Skeletal muscle satellite cell (primary cell): ENCODE results near the gene GNPAT.
"Not testable (repeated sequence)": the region's sequence is repeated elsewhere in the genome, so short reads cannot be mapped to it uniquely, and the experiment has no call there.

Experiments
- H3K27me3 ChIP-seq: 2 replicates; pipeline ENCODE4 v1.7.0; 2013; ENCODE audit warnings: low read length; ENCODE audit not compliant: control insufficient read depth, insufficient read depth
- H3K36me3 ChIP-seq: 2 replicates; pipeline ENCODE4 v1.7.0; 2013; ENCODE audit warnings: mild to moderate bottlenecking, control low read depth, low read length; ENCODE audit not compliant: insufficient read depth
- H3K4me1 ChIP-seq: 2 replicates; pipeline ENCODE4 v1.7.0; 2013; ENCODE audit warnings: low read length; ENCODE audit not compliant: control insufficient read depth, insufficient read depth
- H3K4me2 ChIP-seq: 2 replicates; pipeline ENCODE4 v1.7.0; 2013; ENCODE audit warnings: mild to moderate bottlenecking, low read length
- H3K4me3 ChIP-seq: 2 replicates; pipeline ENCODE4 v1.7.0; 2013; ENCODE audit warnings: low read length
- H3K9ac ChIP-seq: 2 replicates; pipeline ENCODE4 v1.7.0; 2013; ENCODE audit warnings: mild to moderate bottlenecking, low read depth, low read length, moderate library complexity
- H3K9me3 ChIP-seq: replicated peaks from 2 replicates; pipeline ENCODE4 v1.7.0; 2013; ENCODE audit warnings: mild to moderate bottlenecking, control low read depth, low read length

Gene GNPAT

GRCh38 chr1:231201979-231202633 lies 38.9 kb upstream of the GNPAT start:
- Histone ChIP-seq H3K4me3 (no peak overlapping the region), H3K9me3 (no peaks in the 10 kb centered on the region), H3K36me3 (no peaks in the 10 kb centered on the region), H3K9ac (no peak overlapping the region), H3K4me2 (no peak overlapping the region), H3K4me1 (no peaks in the 10 kb centered on the region), H3K27me3 (peaks cover 55% of the 10 kb centered on the region)

GRCh38 chr1:231203259-231204057 lies 37.6 kb upstream of the GNPAT start:
- H3K4me3 ChIP-seq: no peak overlapping the region
- H3K4me2 ChIP-seq: no peak overlapping the region
- H3K9ac ChIP-seq: no peak overlapping the region
- H3K9me3 ChIP-seq: no peaks in the 10 kb centered on the region
- no peaks in the 10 kb centered on the region for H3K36me3 ChIP-seq
- H3K27me3 ChIP-seq: peaks cover 58% of the 10 kb centered on the region
- H3K4me1 ChIP-seq: no peaks in the 10 kb centered on the region

GRCh38 chr1:231206856-231207255 lies 34.2 kb upstream of the GNPAT start:
- H3K36me3 ChIP-seq: no peaks in the 10 kb centered on the region
- H3K4me3 ChIP-seq: no peak overlapping the region

GRCh38 chr1:231207437-231207836 lies 33.6 kb upstream of the GNPAT start:
- no peaks in the 10 kb centered on the region for H3K9me3 ChIP-seq
- no peaks in the 10 kb centered on the region for H3K4me1 ChIP-seq
- H3K4me3 ChIP-seq: no peak overlapping the region
- H3K4me2 ChIP-seq: no peak overlapping the region
- H3K9ac ChIP-seq: no peak overlapping the region
- peaks cover 34% of the 10 kb centered on the region for H3K27me3 ChIP-seq
- no peaks in the 10 kb centered on the region for H3K36me3 ChIP-seq

More at GRCh38 chr1:231206856-231207255, 34.2 kb upstream of the GNPAT start:
- H3K9ac ChIP-seq: no peak overlapping the region
- H3K4me2 ChIP-seq: no peak overlapping the region
- peaks cover 37% of the 10 kb centered on the region for H3K27me3 ChIP-seq
- no peaks in the 10 kb centered on the region for H3K4me1 ChIP-seq
- no peaks in the 10 kb centered on the region for H3K9me3 ChIP-seq

GRCh38 chr1:231208980-231209379 lies 32.0 kb upstream of the GNPAT start:
- Histone ChIP-seq H3K4me3 (no peak overlapping the region), H3K9ac (no peak overlapping the region), H3K4me1 (no peaks in the 10 kb centered on the region), H3K36me3 (no peaks in the 10 kb centered on the region), H3K9me3 (no peaks in the 10 kb centered on the region), H3K4me2 (no peak overlapping the region), H3K27me3 (peaks cover 31% of the 10 kb centered on the region)

GRCh38 chr1:231209531-231209930 lies 31.5 kb upstream of the GNPAT start:
- Histone ChIP-seq H3K4me1 (no peaks in the 10 kb centered on the region), H3K4me2 (no peak overlapping the region), H3K9me3 (no peaks in the 10 kb centered on the region), H3K4me3 (no peak overlapping the region), H3K27me3 (peaks cover 28% of the 10 kb centered on the region), H3K9ac (no peak overlapping the region), H3K36me3 (no peaks in the 10 kb centered on the region)

GRCh38 chr1:231210126-231210525 lies 30.9 kb upstream of the GNPAT start:
- Histone ChIP-seq H3K36me3 (no peaks in the 10 kb centered on the region), H3K9ac (no peak overlapping the region)

GRCh38 chr1:231211005-231211857 lies 29.8 kb upstream of the GNPAT start:
- H3K9ac ChIP-seq: no peak overlapping the region
- H3K4me1 ChIP-seq: no peaks in the 10 kb centered on the region
- peak overlapping the region; percentile 92 for H3K4me2 ChIP-seq
- H3K27me3 ChIP-seq: peaks cover 36% of the 10 kb centered on the region
- peak overlapping the region; percentile 71 for H3K4me3 ChIP-seq
- no peaks in the 10 kb centered on the region for H3K9me3 ChIP-seq
- no peaks in the 10 kb centered on the region for H3K36me3 ChIP-seq

More at GRCh38 chr1:231210126-231210525, 30.9 kb upstream of the GNPAT start:
- Histone ChIP-seq H3K4me3 (no peak overlapping the region), H3K4me1 (no peaks in the 10 kb centered on the region), H3K27me3 (peaks cover 26% of the 10 kb centered on the region), H3K4me2 (no peak overlapping the region), H3K9me3 (no peaks in the 10 kb centered on the region)

- H3K27me3 ChIP-seq: peaks cover 43% of the 10 kb centered on the region
- not testable (repeated sequence) for H3K4me2 ChIP-seq, H3K4me3 ChIP-seq, H3K9me3 ChIP-seq, H3K36me3 ChIP-seq, H3K4me1 ChIP-seq, H3K9ac ChIP-seq
These were observed 28.7 kb upstream of the GNPAT start for GRCh38 chr1:231212301-231212700.

GRCh38 chr1:231213831-231214573 lies 27.0 kb upstream of the GNPAT start:
- H3K4me3 ChIP-seq: no peak overlapping the region
- no peaks in the 10 kb centered on the region for H3K36me3 ChIP-seq
- peaks cover 54% of the 10 kb centered on the region for H3K27me3 ChIP-seq
- no peaks in the 10 kb centered on the region for H3K9me3 ChIP-seq
- H3K4me2 ChIP-seq: no peak overlapping the region
- H3K9ac ChIP-seq: no peak overlapping the region
- H3K4me1 ChIP-seq: no peaks in the 10 kb centered on the region
